ENCODE results near the gene RCL1.

DNA sequence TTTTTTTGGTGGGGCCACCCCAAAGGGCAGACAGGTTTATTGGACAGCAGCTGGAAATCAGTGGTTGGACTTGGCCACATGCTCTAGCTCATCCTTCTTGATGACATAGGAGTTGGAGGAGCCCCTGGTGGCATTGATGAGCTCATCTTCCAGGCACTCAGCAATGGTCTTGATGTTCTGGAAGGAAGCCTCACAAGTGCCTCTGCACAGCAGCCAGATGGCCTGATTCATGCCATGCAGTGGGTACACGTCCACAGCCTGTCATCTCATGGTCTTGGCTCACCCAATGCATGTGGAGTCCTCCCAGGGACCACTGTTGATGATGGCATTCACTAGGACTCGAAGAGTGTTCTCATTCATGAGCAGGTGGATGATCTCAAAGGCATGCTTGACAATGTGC lies 11.3 kb upstream of the RCL1 start:
- TF ChIP-seq, protein P1, sequence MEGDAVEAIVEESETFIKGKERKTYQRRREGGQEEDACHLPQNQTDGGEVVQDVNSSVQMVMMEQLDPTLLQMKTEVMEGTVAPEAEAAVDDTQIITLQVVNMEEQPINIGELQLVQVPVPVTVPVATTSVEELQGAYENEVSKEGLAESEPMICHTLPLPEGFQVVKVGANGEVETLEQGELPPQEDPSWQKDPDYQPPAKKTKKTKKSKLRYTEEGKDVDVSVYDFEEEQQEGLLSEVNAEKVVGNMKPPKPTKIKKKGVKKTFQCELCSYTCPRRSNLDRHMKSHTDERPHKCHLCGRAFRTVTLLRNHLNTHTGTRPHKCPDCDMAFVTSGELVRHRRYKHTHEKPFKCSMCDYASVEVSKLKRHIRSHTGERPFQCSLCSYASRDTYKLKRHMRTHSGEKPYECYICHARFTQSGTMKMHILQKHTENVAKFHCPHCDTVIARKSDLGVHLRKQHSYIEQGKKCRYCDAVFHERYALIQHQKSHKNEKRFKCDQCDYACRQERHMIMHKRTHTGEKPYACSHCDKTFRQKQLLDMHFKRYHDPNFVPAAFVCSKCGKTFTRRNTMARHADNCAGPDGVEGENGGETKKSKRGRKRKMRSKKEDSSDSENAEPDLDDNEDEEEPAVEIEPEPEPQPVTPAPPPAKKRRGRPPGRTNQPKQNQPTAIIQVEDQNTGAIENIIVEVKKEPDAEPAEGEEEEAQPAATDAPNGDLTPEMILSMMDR (conservative IDR thresholded peaks at IDR 0.05) = no peak
- no peak for TF ChIP-seq ZFX (IDR thresholded peaks at IDR 0.05)
